Activated T-cell treated with anti-CD3 and anti-CD28 coated beads, Interleukin-2, amount 50 U/mL, for 72 hours (primary cell): ENCODE results near the gene LRRC3. TPM values are rescaled to one million over a fixed set of nuclear protein-coding genes. Genes with fewer than 3 reads are reported as not detected.

Experiments
- ATAC-seq, 2 donors: fragments of 150-1000 bp; cut with Tn5 transposase; replicated peaks in 1 of 2; 2 replicates each; pipeline ENCODE4 v1.10.0; 2021; ENCODE audit warnings: moderate library complexity in 2 of 2, mild to moderate bottlenecking in 1 of 2
- DNase-seq, 2 donors: peaks; one replicate each; pipeline ENCODE4 v3.0.0; 2021 to 2022; ENCODE audit warnings: mixed read lengths in 1 of 2
- H3K27ac Mint-ChIP-seq: one replicate; pipeline ENCODE4 v1.8.0; 2022; ENCODE audit warnings: mild to moderate bottlenecking, moderate library complexity, mixed read lengths
- H3K27me3 Mint-ChIP-seq: one replicate; pipeline ENCODE4 v1.8.0; 2022; ENCODE audit warnings: low read depth, mixed read lengths
- H3K36me3 Mint-ChIP-seq, 2 donors: one replicate each; pipeline ENCODE4 v1.8.0; 2022; ENCODE audit warnings: mixed read lengths in 2 of 2, mild to moderate bottlenecking in 1 of 2; ENCODE audit not compliant: insufficient read depth in 2 of 2
- H3K4me1 Mint-ChIP-seq: one replicate; pipeline ENCODE4 v1.8.0; 2022; ENCODE audit warnings: low read depth, mixed read lengths
- H3K4me3 Mint-ChIP-seq, 2 donors: one replicate each; pipeline ENCODE4 v1.8.0; 2022; ENCODE audit warnings: mild to moderate bottlenecking in 2 of 2, mixed read lengths in 2 of 2, moderate library complexity in 2 of 2
- H3K9me3 Mint-ChIP-seq, 2 donors: one replicate each; pipeline ENCODE4 v1.8.0; 2022; ENCODE audit warnings: mixed read lengths in 2 of 2
- total RNA-seq, 2 donors: library from RNA; stranded (reverse); gene quantifications; one replicate each; pipeline ENCODE4 v1.2.3, GENCODE V29; 2022

LRRC3 gene
- total RNA-seq, 2 donors from 2014 or later: 2.8 to 3.8 TPM

DNA sequence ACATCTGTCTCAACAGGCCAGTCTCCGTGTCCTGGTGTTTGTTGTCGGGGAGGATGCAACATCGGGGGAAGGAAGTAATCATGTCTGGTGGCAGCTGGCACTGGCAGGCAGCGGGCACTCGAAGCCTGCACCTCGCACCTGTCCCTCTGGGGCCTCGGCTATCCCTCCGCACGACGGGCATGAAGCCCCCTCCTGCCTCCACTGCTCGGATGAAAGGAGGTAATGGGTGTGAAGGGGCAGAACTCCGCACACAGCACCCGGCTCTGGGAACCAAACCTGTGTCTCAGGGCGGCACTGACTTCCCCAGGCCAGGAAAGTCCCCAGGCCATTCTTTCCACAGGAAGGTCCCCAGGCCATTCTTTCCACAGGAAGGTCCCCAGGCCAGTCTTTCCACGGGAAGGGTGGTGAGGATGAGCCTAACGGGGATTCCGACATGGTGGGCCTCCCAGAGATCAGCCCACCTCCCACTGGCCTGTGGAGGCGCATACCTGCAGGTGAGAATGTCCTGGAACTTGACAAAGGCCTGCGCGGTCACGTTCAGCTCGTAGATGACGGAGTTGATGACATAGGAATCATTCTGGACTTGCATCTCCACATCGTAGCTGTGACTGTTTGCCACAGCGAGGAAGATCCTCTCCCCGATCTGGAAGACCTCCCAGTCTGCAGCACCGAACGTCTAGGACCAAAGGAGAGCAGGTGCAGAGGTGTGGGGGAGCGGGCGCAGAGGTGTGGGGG is 53.6 kb downstream of the LRRC3 start:
- ATAC-seq: no peak
- no peaks in the 10 kb centered on the region for H3K4me1 Mint-ChIP-seq
- no peak for DNase-seq
- no peaks in the 10 kb centered on the region for H3K27me3 Mint-ChIP-seq
- no peak overlapping the region for H3K27ac Mint-ChIP-seq
- no peaks in the 10 kb centered on the region for H3K9me3 Mint-ChIP-seq
- no peak overlapping the region for H3K4me3 Mint-ChIP-seq
- no peaks in the 10 kb centered on the region for H3K36me3 Mint-ChIP-seq

DNA sequence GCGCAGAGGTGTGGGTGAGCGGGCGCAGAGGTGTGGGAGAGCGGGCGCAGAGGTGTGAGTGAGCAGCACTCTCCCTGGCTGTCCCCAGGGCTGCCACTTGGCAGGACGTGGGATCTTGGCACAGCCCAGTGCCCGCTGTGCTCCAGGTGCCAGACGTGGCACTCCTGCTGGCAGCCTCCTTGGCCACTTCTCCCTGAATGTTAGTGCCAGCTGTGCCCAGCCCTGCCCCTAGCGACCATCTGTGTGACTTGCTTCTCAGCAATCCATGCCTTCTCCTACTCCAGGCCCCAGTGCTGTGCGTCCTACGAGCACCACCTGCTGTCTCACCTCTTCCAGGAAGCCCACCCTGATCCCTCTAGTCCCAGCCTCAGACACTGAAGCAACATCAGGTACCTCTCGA is 54.2 kb downstream of the LRRC3 start:
- DNase-seq (no peak), ATAC-seq (no peak)
- Mint-ChIP-seq H3K4me1 (no peaks in the 10 kb centered on the region), H3K36me3 (no peaks in the 10 kb centered on the region), H3K4me3 (no peak overlapping the region), H3K9me3 (no peaks in the 10 kb centered on the region), H3K27me3 (no peaks in the 10 kb centered on the region), H3K27ac (no peak overlapping the region)

DNA sequence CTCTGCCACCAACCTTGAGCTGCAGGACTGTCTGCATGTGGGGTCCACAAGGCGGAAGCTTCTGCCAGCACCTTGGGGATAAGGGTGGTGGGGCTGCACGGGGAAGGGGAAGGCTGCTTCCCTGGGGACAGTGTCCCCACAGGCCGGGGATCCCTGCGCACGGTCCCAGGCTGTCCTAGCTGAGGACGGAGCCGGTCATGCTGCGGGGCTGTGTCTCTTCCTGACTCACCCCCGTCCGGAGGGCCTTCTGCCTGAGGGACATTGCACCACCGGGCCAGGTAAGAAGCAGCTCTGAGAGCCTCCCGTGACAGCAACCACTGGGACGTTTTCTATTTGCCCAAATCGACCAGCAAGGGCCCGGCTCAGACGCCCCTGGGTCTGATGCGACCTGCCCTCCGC is 54.8 kb downstream of the LRRC3 start:
- Mint-ChIP-seq H3K9me3 (no peaks in the 10 kb centered on the region), H3K36me3 (no peaks in the 10 kb centered on the region), H3K27me3 (no peaks in the 10 kb centered on the region), H3K4me1 (no peaks in the 10 kb centered on the region), H3K4me3 (peak overlapping the region; percentile 47 to 64), H3K27ac (no peak overlapping the region)
- ATAC-seq: peak in 1 of 2 donors; percentile 2
- DNase-seq: no peak

- Mint-ChIP-seq H3K27me3 (no peaks in the 10 kb centered on the region), H3K36me3 (no peaks in the 10 kb centered on the region), H3K27ac (no peak overlapping the region), H3K4me3 (peak overlapping the region; percentile 47 to 64), H3K9me3 (no peaks in the 10 kb centered on the region), H3K4me1 (no peaks in the 10 kb centered on the region)
- ATAC-seq (peak; percentile 85 to 92), DNase-seq (peak; percentile 78 to 90)
Observed at GRCh38 chr21:44510508-44511218, 55.4 kb downstream of the LRRC3 start.

DNA sequence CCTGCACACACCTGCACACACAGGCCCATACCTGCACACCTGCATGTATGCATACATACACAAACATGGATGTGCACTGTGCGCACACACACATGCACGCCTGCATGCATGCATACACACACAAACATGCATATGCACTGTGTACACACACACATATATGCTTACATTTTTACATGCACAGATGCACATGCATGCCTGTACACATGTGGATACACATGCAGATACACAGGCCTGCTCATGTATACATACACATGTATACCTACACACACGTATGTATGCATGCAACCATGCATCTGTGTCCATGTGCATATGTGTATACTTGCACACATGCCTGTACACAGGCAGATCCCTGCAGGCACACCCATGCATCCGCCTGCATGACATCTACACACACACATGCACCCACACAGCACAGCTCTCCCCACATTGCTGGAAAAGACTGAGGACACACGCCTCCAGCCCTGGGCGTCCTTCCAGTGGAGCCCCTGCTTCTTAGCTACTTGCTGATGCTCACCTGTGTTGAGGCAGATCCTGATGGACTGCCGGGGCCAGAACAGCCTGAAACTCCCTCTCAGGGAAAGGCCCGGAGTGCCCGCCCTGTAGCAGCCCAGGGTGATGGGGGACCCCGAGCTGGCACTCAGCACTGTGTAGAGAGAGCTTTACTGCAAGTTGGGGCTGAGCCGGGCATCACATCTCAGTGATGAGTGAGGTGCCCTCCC is 56.1 kb downstream of the LRRC3 start:
- Mint-ChIP-seq H3K36me3 (no peaks in the 10 kb centered on the region), H3K27ac (no peak overlapping the region), H3K4me1 (no peaks in the 10 kb centered on the region), H3K4me3 (peak overlapping the region in 1 of 2 donors; percentile 32), H3K27me3 (no peaks in the 10 kb centered on the region), H3K9me3 (no peaks in the 10 kb centered on the region)
- DNase-seq: no peak
- ATAC-seq: no peak

Other genes with a start within 250 kb of the LRRC3 start
- gene ICOSLG, start 214.6 kb upstream of the LRRC3 start, total RNA-seq: 1 to 10 TPM; 2.6 to 3.2 TPM
- gene DNMT3L, start 193.6 kb upstream of the LRRC3 start, total RNA-seq: not detected
- not detected for gene AIRE, start 169.6 kb upstream of the LRRC3 start, total RNA-seq
- 100 to 1,000 TPM; 104 to 109 TPM for gene PFKL, start 155.5 kb upstream of the LRRC3 start, total RNA-seq
- gene CFAP410, start 116.1 kb upstream of the LRRC3 start, total RNA-seq: 10 to 100 TPM; 14.5 to 17.2 TPM
- gene TRPM2, start 101.9 kb upstream of the LRRC3 start, total RNA-seq: 1 to 10 TPM; 2.4 to 3.2 TPM
- gene KRTAP10-1, start 84.7 kb downstream of the LRRC3 start, total RNA-seq: not detected
- gene KRTAP10-2, start 96.0 kb downstream of the LRRC3 start, total RNA-seq: not detected
- not detected for gene KRTAP10-3, start 103.3 kb downstream of the LRRC3 start, total RNA-seq
- not detected for gene KRTAP10-4, start 118.2 kb downstream of the LRRC3 start, total RNA-seq
- gene KRTAP10-5, start 125.1 kb downstream of the LRRC3 start, total RNA-seq: not detected
- gene KRTAP10-6, start 137.0 kb downstream of the LRRC3 start, total RNA-seq: not detected
- not detected for gene KRTAP10-7, start 145.1 kb downstream of the LRRC3 start, total RNA-seq
- gene KRTAP10-8, start 156.6 kb downstream of the LRRC3 start, total RNA-seq: not detected
- gene KRTAP10-9, start 171.6 kb downstream of the LRRC3 start, total RNA-seq: not detected
- not detected for gene KRTAP10-10, start 181.8 kb downstream of the LRRC3 start, total RNA-seq
- not detected for gene KRTAP10-11, start 190.9 kb downstream of the LRRC3 start, total RNA-seq
- not detected for gene KRTAP12-4, start 199.1 kb downstream of the LRRC3 start, total RNA-seq
- gene KRTAP12-3, start 202.4 kb downstream of the LRRC3 start, total RNA-seq: not detected
- not detected for gene KRTAP12-2, start 211.4 kb downstream of the LRRC3 start, total RNA-seq
- gene KRTAP12-1, start 226.7 kb downstream of the LRRC3 start, total RNA-seq: not detected
- gene KRTAP10-12, start 241.7 kb downstream of the LRRC3 start, total RNA-seq: not detected